Calu3 (cell line): ENCODE data around the gene MT2A. TPM values are rescaled to one million over a fixed set of nuclear protein-coding genes. Genes with fewer than 3 reads are reported as not detected.

Experiments used
- BruUV-seq: library from RNA; stranded (reverse); fragments of 400-500 nt; replicated peaks from 2 replicates; lab custom pipeline; 2021; lab: Mats Ljungman, UMichigan
- CTCF ChIA-PET: fragments of 300-600 bp; sonication (Branson Sonifier 250); formaldehyde crosslinking; loops from one replicate; lab custom pipeline; 2022; ENCODE audit warnings: antibody characterized with exemption; lab: Charles Lee
- DNase-seq: peaks from one replicate; pipeline ENCODE4 v3.0.0; 2022
- H3K27ac Mint-ChIP-seq: one replicate; pipeline ENCODE4 v1.8.0; 2022; ENCODE audit warnings: mixed read lengths; ENCODE audit not compliant: unreplicated experiment
- H3K27me3 Mint-ChIP-seq: one replicate; pipeline ENCODE4 v1.8.0; 2022; ENCODE audit warnings: mixed read lengths; ENCODE audit not compliant: unreplicated experiment
- H3K36me3 Mint-ChIP-seq: one replicate; pipeline ENCODE4 v1.8.0; 2022; ENCODE audit warnings: mild to moderate bottlenecking, moderate library complexity, mixed read lengths; ENCODE audit not compliant: insufficient read depth, unreplicated experiment
- H3K4me1 Mint-ChIP-seq: one replicate; pipeline ENCODE4 v1.8.0; 2022; ENCODE audit warnings: mild to moderate bottlenecking, low read depth, mixed read lengths; ENCODE audit not compliant: unreplicated experiment
- H3K4me3 Mint-ChIP-seq: one replicate; pipeline ENCODE4 v1.8.0; 2022; ENCODE audit warnings: mild to moderate bottlenecking, low read depth, moderate library complexity, mixed read lengths; ENCODE audit not compliant: unreplicated experiment
- H3K9me3 Mint-ChIP-seq: one replicate; pipeline ENCODE4 v1.8.0; 2022; ENCODE audit warnings: low read depth, mixed read lengths; ENCODE audit not compliant: unreplicated experiment
- intact Hi-C: fragments of 100-400 bp; cut with micrococcal nuclease; formaldehyde crosslinking; loops from one replicate; pipeline ENCODE4 v1.10.0; 2022; ENCODE audit not compliant: unreplicated experiment
- total RNA-seq: library from RNA; stranded (reverse); gene quantifications from 2 replicates; pipeline ENCODE4 v1.2.3, GENCODE V29; 2022
- TF ChIP-seq, protein P1 (sequence below): fragments of 200-600 bp; IDR thresholded peaks from one replicate; pipeline ENCODE4 v1.8.0; 2022; ENCODE audit warnings: antibody characterized with exemption; ENCODE audit not compliant: unreplicated experiment

Gene MT2A
- total RNA-seq, 1 experiment from 2014 or later = 8.2 TPM

DNA sequence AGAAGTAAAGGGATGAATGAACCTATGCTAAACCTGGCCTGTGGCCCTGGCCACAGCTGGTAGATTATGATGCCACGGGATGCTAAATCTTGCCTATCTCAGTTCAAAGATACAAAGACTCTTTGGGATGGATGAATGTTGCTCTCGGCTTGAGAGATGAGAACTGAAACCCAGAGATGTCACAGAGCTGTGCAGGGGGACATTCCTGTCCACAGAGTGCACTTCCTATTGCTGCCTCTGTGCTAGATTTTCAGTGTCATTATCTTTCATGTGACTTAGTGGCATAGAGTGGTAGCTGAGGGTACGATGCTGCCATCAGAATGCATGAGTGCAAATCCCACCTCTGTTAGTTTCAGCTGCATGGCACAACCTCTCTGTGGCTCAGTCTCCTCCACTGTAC is 21.8 kb downstream of the MT2A start:
- BruUV-seq = no TSS peak
- Mint-ChIP-seq H3K4me3 (no peak overlapping the region), H3K36me3 (peaks cover 10% of the 10 kb centered on the region), H3K9me3 (no peaks in the 10 kb centered on the region), H3K4me1 (peaks cover 26% of the 10 kb centered on the region), H3K27me3 (peaks cover 76% of the 10 kb centered on the region), H3K27ac (no peak overlapping the region)
- intact Hi-C loops = no loop called here
- TF ChIP-seq, protein P1, sequence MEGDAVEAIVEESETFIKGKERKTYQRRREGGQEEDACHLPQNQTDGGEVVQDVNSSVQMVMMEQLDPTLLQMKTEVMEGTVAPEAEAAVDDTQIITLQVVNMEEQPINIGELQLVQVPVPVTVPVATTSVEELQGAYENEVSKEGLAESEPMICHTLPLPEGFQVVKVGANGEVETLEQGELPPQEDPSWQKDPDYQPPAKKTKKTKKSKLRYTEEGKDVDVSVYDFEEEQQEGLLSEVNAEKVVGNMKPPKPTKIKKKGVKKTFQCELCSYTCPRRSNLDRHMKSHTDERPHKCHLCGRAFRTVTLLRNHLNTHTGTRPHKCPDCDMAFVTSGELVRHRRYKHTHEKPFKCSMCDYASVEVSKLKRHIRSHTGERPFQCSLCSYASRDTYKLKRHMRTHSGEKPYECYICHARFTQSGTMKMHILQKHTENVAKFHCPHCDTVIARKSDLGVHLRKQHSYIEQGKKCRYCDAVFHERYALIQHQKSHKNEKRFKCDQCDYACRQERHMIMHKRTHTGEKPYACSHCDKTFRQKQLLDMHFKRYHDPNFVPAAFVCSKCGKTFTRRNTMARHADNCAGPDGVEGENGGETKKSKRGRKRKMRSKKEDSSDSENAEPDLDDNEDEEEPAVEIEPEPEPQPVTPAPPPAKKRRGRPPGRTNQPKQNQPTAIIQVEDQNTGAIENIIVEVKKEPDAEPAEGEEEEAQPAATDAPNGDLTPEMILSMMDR = no peak
- CTCF ChIA-PET = interaction anchor here (0.8 to 1.3 kb wide), 4 partner anchors 24 to 91 kb away, joined by 3 to 4 read pairs (median 3); no protein-coding TSS in a partner anchor
- no peak for DNase-seq

DNA sequence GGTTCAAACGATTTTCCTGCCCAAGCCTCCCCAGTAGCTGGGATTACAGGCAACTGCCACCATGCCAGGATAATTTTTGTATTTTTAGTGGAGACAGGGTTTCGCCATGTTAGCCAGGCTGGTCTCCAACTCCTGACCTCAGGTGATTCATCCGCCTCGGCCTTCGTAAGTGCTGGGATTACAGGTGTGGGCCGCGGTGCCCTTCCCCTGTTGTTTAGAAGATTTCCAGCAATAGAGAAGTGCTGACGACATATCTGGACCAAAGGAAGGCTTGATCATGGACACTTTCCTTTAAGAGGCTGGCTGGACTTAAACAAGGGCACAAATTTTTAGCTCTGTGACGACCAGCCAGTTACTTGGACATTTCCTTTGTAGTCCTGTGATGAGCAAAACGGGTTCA is 22.8 kb downstream of the MT2A start:
- CTCF ChIA-PET = interaction anchor here (0.6 kb wide), 1 partner anchor 26 kb away, joined by 3 read pairs; no protein-coding TSS in a partner anchor
- H3K27ac Mint-ChIP-seq = no peak overlapping the region
- BruUV-seq = no TSS peak

GRCh38 chr16:56631832-56632155 is 23.4 kb downstream of the MT2A start:
- intact Hi-C loops = no loop called here
- BruUV-seq = no TSS peak
- H3K9me3 Mint-ChIP-seq = no peaks in the 10 kb centered on the region
- peaks cover 7% of the 10 kb centered on the region for H3K36me3 Mint-ChIP-seq
- H3K27me3 Mint-ChIP-seq = peaks cover 76% of the 10 kb centered on the region
- H3K4me1 Mint-ChIP-seq = peaks cover 14% of the 10 kb centered on the region
- no peak for DNase-seq
- H3K27ac Mint-ChIP-seq = no peak overlapping the region
- H3K4me3 Mint-ChIP-seq = peak overlapping the region; percentile 68
- CTCF ChIA-PET = interaction anchor here (1.0 kb wide), 1 partner anchor 23 kb away, joined by 4 read pairs; the partner anchor contains the start of gene MT2A
- TF ChIP-seq, protein P1 = no peak

More for the DNA sequence above, 22.8 kb downstream of the MT2A start:
- no peak for DNase-seq
- Mint-ChIP-seq H3K4me3 (peak overlapping the region; percentile 68), H3K36me3 (peaks cover 7% of the 10 kb centered on the region), H3K4me1 (peaks cover 16% of the 10 kb centered on the region), H3K27me3 (peaks cover 76% of the 10 kb centered on the region), H3K9me3 (no peaks in the 10 kb centered on the region)
- intact Hi-C loops = no loop called here
- TF ChIP-seq, protein P1 = no peak

GRCh38 chr16:56632156-56632847 is 23.9 kb downstream of the MT2A start, which contains the start of gene MT1M:
Gene MT1M, plus strand, starts transcription at chr16:56632659. Its CDS starts 73 bp downstream, at chr16:56632732.
- CTCF ChIA-PET = interaction anchor here (1.0 kb wide), 1 partner anchor 24 kb away, joined by 4 read pairs; the partner anchor contains the start of gene MT2A
- BruUV-seq = no TSS peak
- TF ChIP-seq, protein P1 = no peak
- Mint-ChIP-seq H3K4me1 (peaks cover 10% of the 10 kb centered on the region), H3K9me3 (no peaks in the 10 kb centered on the region), H3K36me3 (peaks cover 7% of the 10 kb centered on the region), H3K27ac (no peak within 1 kb of the TSS), H3K27me3 (peaks cover 79% of the 10 kb centered on the region), H3K4me3 (peak within 1 kb of the TSS; percentile 68)
- intact Hi-C loops = no loop called here
- no peak for DNase-seq
